ENCODE data around the gene JAKMIP2.

Gene JAKMIP2

GRCh38 chr5:147669169-147669869, 113.2 kb downstream of the JAKMIP2 start:
- no peak for TF ChIP-seq POLR2AphosphoS5 (IDR thresholded peaks at IDR 0.05; ENCODE audit: low read depth)
- TF ChIP-seq, protein P1, sequence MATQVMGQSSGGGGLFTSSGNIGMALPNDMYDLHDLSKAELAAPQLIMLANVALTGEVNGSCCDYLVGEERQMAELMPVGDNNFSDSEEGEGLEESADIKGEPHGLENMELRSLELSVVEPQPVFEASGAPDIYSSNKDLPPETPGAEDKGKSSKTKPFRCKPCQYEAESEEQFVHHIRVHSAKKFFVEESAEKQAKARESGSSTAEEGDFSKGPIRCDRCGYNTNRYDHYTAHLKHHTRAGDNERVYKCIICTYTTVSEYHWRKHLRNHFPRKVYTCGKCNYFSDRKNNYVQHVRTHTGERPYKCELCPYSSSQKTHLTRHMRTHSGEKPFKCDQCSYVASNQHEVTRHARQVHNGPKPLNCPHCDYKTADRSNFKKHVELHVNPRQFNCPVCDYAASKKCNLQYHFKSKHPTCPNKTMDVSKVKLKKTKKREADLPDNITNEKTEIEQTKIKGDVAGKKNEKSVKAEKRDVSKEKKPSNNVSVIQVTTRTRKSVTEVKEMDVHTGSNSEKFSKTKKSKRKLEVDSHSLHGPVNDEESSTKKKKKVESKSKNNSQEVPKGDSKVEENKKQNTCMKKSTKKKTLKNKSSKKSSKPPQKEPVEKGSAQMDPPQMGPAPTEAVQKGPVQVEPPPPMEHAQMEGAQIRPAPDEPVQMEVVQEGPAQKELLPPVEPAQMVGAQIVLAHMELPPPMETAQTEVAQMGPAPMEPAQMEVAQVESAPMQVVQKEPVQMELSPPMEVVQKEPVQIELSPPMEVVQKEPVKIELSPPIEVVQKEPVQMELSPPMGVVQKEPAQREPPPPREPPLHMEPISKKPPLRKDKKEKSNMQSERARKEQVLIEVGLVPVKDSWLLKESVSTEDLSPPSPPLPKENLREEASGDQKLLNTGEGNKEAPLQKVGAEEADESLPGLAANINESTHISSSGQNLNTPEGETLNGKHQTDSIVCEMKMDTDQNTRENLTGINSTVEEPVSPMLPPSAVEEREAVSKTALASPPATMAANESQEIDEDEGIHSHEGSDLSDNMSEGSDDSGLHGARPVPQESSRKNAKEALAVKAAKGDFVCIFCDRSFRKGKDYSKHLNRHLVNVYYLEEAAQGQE (IDR thresholded peaks at IDR 0.05; ENCODE audit: insufficient replicate concordance, low read depth) = no peak
- TF ChIP-seq GABPA (IDR thresholded peaks at IDR 0.05; ENCODE audit: low read depth) = no peak
- no peaks in the 10 kb centered on the region for H3K27me3 ChIP-seq (ENCODE audit: insufficient read depth, poor library complexity, severe bottlenecking)
- DNase-seq (ENCODE audit: low read depth in 1 of 2, low spot score in 1 of 2) = no peak

GRCh38 chr5:147668385-147668784, 114.1 kb downstream of the JAKMIP2 start:
- Histone ChIP-seq H3K27ac (replicated peaks) (no peak overlapping the region), H3K27me3 (ENCODE audit: insufficient read depth, poor library complexity, severe bottlenecking) (no peaks in the 10 kb centered on the region), H3K4me3 (replicated peaks; ENCODE audit: insufficient read depth, low read length) (no peak overlapping the region)
- DNase-seq (ENCODE audit: low read depth in 1 of 2, low spot score in 1 of 2) = no peak
- TF ChIP-seq, protein P1 (IDR thresholded peaks at IDR 0.05; ENCODE audit: insufficient replicate concordance, low read depth) = no peak
- no peak for TF ChIP-seq GABPA (IDR thresholded peaks at IDR 0.05; ENCODE audit: low read depth)
- TF ChIP-seq, protein P2, sequence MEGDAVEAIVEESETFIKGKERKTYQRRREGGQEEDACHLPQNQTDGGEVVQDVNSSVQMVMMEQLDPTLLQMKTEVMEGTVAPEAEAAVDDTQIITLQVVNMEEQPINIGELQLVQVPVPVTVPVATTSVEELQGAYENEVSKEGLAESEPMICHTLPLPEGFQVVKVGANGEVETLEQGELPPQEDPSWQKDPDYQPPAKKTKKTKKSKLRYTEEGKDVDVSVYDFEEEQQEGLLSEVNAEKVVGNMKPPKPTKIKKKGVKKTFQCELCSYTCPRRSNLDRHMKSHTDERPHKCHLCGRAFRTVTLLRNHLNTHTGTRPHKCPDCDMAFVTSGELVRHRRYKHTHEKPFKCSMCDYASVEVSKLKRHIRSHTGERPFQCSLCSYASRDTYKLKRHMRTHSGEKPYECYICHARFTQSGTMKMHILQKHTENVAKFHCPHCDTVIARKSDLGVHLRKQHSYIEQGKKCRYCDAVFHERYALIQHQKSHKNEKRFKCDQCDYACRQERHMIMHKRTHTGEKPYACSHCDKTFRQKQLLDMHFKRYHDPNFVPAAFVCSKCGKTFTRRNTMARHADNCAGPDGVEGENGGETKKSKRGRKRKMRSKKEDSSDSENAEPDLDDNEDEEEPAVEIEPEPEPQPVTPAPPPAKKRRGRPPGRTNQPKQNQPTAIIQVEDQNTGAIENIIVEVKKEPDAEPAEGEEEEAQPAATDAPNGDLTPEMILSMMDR (IDR thresholded peaks at IDR 0.05; ENCODE audit: insufficient read depth, low read length) = no peak
- no peak for TF ChIP-seq POLR2AphosphoS5 (IDR thresholded peaks at IDR 0.05; ENCODE audit: low read depth)
- TF ChIP-seq SPI1 (IDR thresholded peaks at IDR 0.05; ENCODE audit: borderline replicate concordance, low read depth) = no peak

More at GRCh38 chr5:147669169-147669869, 113.2 kb downstream of the JAKMIP2 start:
- no peak overlapping the region for H3K4me3 ChIP-seq (replicated peaks; ENCODE audit: insufficient read depth, low read length)
- no peak overlapping the region for H3K27ac ChIP-seq (replicated peaks)

DNA sequence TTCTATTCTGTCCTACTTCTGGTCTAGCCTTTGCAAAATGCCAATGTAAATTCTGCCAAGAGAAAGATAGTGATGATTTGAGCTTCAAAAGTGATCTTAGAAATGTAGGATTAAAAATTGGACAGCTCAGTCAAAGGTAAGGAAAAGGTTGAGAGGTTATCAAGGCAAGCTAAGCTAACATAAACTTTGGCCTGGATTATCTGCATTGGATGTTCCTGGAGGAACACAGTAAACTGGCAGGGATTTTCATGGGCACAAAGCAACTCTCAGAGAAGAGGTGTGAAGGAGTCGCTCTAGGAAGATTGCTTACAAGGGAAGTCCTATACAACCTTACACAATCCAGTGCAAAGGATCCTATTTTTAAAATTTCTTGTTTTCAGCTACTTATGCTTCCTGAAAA, 115.2 kb downstream of the JAKMIP2 start:
- DNase-seq (ENCODE audit: low read depth in 1 of 2, low spot score in 1 of 2) = no peak
- no peak overlapping the region for H3K4me3 ChIP-seq (replicated peaks; ENCODE audit: insufficient read depth, low read length)
- TF ChIP-seq, protein P2 (IDR thresholded peaks at IDR 0.05; ENCODE audit: insufficient read depth, low read length) = no peak
- TF ChIP-seq, protein P1 (IDR thresholded peaks at IDR 0.05; ENCODE audit: insufficient replicate concordance, low read depth) = no peak
- TF ChIP-seq SPI1 (IDR thresholded peaks at IDR 0.05; ENCODE audit: borderline replicate concordance, low read depth) = no peak
- no peak for TF ChIP-seq GABPA (IDR thresholded peaks at IDR 0.05; ENCODE audit: low read depth)
- no peak for TF ChIP-seq POLR2AphosphoS5 (IDR thresholded peaks at IDR 0.05; ENCODE audit: low read depth)
- no peaks in the 10 kb centered on the region for H3K27me3 ChIP-seq (ENCODE audit: insufficient read depth, poor library complexity, severe bottlenecking)
- H3K27ac ChIP-seq (replicated peaks) = no peak overlapping the region

Measured in HL-60 (cell line).